GM18511 (cell line): ENCODE measurements around the gene USB1.

Source experiments
- ATAC-seq: cut with Tn5 transposase; IDR thresholded peaks from one replicate; pipeline ENCODE4 v1.9.1; 2021; ENCODE audit warnings: mild to moderate bottlenecking, moderate library complexity; ENCODE audit not compliant: unreplicated experiment

USB1 gene

GRCh38 chr16:58013201-58013956, 12.2 kb downstream of the USB1 start:
- no peak for ATAC-seq

DNA sequence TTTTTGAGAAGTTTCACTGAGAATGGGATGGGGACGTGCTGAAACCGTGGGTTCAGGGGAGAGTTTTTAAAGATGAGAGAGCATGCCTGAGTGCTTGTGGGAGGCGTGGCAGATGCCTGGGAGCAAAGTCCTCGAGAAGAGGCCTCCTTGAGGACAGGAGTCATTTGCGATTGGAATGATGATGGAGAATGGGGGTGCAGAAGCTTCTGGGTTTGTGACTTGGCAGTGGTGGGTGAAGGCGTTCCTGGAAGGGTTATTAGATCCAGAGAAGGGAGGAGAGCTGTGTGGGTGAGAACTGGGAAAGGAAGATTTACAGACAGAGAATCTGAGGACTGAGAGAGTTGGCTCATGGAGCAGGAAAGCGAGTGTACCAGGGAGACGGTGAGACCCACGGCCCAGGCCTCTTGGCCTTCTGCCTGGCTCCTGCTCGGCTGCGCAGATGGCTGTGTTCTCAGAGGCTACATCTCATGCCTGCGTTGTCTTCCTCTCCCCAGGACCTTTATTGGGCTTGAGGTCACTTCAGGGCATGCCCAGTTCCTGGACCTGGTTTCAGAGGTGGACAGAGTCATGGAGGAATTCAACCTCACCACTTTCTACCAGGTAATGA, 15.7 kb downstream of the USB1 start:
- no peak for ATAC-seq

DNA sequence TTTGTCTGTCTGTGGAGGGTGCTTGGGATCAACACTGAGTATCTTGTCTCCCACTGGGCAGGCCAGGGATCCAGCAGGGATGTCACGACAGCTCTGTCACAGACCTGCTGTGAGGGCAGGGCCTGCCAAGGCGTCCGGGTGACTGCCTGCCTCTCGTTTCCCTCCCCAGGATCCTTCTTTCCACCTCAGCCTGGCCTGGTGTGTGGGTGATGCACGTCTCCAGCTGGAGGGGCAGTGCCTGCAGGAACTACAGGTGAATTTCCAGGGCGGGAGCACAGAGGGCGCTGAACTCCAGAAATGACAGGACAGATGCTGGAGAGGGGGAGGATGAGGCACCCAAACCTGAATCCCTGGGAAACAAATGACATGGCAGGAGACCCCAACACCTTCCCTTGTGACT, 17.6 kb downstream of the USB1 start:
- no peak for ATAC-seq

DNA sequence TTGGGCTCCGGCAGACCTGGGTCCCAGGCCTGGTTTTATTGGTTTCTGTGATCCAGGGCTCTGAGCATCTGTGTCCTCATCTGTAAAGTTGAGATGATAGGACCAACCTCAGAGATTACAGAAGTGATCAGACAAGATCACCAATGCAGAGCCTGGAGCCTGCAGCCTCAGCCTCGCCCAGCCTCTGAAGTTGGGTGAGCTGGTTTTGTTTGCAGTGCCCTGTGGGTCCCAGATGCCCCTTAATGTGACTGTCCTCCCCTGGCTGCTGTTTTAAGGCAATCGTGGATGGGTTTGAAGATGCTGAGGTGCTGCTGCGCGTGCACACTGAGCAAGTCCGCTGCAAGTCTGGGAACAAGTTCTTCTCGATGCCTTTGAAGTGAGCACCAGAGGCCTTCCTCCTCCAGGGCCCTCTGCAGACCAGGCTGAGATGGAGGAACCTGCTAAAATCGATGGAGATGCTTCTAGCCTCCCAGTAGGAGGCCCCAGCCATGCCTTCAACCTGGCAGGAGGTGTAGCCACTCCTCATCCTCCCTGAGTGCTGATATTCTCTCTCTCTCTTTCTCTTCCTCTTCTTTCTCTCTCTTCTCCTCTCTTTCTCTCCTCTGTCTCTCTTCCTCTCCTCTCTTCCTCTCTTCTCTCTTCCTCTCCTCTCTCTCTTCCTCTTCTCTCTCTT, 18.8 kb downstream of the USB1 start:
- no peak for ATAC-seq

DNA sequence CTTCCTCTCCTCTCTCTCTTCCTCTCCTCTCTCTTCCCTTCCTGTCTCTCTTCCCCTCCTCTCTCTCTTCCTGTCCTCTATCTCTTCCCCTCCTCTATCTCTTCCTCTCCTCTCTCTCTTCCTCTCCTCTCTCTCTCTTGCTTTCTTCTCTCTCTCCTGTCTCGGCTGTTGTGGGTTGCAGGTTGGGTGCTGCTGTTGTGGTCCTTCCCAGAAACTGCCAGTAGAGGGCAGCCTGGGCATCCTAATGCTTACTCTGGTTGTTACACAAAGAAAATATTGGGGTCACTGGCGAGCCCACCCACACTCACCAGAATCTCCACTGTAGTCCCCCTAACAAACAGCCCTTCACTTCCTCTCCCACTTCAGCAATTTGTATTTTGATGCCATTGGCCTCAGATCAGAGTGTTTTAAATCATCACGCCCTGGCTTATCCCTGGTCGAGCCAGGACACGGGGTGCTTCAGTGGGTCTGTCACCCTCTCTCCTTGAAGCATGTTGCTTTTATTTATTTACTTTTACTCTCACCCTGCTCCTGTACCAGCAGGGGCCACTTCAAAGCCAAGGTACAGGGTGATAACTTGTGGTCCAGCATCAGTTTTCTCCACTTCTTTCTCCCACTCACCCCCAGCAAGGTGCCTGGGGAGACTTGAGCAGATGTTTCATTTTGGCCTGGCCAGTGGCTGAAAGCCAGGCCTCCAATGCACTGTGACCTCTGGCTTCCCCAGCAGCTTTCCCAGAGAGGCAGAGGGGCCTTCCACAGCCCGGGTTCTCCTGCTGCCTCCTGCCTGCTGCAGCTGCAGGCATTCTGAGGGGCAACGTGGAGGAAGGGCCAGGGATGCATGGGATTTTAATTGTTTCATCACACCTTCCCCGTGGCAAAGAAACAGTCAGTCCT, 19.7 kb downstream of the USB1 start:
- peak; percentile 58 for ATAC-seq

DNA sequence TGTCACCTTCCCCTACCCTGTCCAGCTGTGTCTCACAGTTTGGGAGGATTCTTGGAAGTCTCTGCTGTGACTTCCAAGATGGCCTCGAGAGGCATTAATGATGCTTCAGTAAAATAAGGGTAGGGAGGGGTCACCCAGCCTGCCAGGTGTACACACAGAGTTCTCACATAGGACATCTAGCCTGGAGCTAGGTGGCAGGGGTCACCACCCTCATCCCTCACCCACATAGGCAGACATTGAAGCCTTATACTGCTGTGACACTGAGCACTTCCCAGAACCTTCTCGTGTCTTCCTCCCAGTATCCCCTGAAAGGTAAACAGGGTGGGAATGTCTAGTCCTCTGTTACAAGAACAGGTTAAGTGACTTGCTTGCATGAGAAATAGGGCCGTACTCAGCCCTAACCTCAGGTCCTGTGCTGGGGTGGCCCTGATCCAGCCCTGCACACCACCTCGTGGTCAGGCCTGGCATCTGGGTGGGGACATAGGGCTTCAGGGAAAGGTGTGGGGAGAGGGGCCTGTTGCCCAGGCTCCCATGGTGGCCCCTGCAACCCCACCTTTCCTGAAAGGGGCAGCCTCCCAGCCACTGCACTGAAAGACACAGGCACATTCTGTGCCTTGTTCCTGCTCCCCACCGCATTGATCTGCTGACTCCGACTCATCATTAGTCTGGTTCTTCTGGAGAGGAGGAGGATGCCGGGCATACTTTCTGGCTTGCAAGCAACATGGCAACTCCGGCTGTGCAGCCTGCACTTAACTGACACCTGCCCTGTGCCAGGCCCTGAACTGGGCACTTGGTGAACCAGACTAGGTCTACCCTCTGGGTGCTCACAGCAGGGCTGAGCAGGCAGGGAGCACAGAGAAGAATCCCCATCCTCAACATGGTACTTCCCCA, 20.7 kb downstream of the USB1 start:
- no peak for ATAC-seq

- no peak for ATAC-seq
Observed at GRCh38 chr16:58022601-58023371, 21.6 kb downstream of the USB1 start.

- no peak for ATAC-seq
Observed at GRCh38 chr16:58024486-58025350, 23.5 kb downstream of the USB1 start.

DNA sequence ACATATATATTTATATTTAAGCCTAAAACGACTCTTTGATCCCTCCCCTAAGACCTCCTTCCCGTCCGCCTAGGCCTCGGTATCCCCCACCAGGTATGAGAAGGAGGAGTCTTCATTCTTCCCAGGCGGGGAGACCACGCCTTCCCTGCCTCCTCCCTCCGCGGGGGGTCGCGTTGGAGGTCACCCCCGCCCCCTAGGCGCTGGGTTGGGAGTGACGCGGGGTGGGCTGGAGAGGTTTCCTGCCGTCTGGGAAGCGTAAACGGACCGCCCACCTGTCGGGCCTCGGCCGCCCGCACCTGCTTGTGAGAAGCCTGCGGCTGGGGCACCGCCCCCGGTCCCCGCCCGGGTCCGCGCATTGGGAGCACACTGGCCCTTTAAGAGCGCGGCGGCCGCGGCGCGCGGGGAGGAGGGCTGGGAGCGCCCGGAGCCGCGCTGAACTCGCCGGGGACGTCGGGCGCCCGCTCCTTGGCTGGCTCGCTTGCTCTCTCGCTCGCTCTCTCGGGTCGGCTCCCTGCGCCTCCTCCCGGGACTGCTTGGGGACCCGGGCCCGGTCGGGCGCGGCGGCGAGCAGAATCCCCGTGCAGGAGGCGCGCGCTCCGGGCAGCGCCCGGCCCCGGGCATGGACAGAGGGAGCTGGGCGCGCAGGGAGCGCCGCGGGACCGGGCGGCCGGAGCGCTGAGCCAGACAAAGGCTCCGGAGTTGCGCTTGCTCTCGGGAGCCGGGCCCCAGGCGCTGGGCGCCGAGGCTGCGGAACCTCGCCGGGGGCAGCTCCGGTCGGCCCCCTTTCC, 24.3 kb downstream of the USB1 start, which contains the start of gene MMP15:
TSS of gene MMP15 (plus strand) at position 404 of the 788 bp plus-strand sequence. CDS start 597 bp downstream, outside the sequence.
- peak; percentile 63 for ATAC-seq

- no peak for ATAC-seq
Observed at GRCh38 chr16:58026139-58026704, 25.0 kb downstream of the USB1 start.

DNA sequence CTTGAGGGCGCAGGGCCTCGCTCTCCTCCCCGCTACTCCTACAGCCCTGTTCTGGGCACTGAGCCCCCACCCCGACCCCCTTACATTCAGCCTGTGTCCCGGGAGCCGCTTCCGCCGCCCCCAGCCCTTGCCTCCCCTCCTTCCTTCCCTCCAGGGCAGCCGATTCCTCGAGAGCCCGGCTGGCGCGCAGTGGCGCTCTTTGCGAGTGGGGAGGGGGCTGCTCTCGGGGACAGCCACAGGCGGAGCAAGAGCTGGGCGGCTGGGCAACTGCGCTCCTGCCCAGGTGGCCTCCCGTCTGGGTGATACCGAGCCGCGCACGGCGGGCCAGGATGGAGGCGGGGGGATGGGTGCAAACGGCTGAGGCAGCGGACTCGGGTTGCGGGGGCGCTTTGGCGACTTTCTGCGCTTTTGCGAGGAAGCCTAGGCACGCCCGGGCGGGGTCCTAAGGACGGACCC, 25.5 kb downstream of the USB1 start:
- no peak for ATAC-seq

GRCh38 chr16:58027161-58027915, 26.1 kb downstream of the USB1 start:
- no peak for ATAC-seq

GRCh38 chr16:58027916-58028455, 26.8 kb downstream of the USB1 start:
- no peak for ATAC-seq

- ATAC-seq, result no peak
Observed at GRCh38 chr16:58028541-58029070, 27.4 kb downstream of the USB1 start.

DNA sequence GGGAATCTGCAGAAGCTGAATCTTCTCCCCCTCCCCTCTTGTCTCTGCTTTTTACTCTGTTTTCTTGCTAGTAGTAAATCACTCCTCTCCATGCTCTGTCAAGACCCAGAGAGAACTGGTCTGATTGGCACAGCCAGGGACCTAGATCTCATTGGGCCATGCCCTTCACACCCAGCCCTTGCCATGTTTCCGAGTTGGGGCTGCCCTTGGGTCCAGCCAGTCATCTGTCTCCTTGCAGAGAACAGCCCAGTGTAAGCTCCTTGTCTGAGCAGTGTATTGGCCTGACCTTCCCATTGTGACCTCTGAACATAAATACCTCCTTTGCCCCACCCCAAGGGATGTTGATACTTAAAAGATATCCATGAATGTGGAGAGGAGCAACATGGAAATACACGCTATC, 28.2 kb downstream of the USB1 start:
- no peak for ATAC-seq
